ENCODE data around the gene PRDX5. TPM values are rescaled to one million over a fixed set of nuclear protein-coding genes. Genes with fewer than 3 reads are reported as not detected.
A peak's percentile ranks its signal among the peaks of the same experiment; 100 is the strongest.
"Not testable (repeated sequence)": the region's sequence is repeated elsewhere in the genome, so short reads cannot be mapped to it uniquely, and the experiment has no call there.

Gene PRDX5
- total RNA-seq, 4 donors from 2014 or later = 97.1 to 156 (median 113) TPM

DNA sequence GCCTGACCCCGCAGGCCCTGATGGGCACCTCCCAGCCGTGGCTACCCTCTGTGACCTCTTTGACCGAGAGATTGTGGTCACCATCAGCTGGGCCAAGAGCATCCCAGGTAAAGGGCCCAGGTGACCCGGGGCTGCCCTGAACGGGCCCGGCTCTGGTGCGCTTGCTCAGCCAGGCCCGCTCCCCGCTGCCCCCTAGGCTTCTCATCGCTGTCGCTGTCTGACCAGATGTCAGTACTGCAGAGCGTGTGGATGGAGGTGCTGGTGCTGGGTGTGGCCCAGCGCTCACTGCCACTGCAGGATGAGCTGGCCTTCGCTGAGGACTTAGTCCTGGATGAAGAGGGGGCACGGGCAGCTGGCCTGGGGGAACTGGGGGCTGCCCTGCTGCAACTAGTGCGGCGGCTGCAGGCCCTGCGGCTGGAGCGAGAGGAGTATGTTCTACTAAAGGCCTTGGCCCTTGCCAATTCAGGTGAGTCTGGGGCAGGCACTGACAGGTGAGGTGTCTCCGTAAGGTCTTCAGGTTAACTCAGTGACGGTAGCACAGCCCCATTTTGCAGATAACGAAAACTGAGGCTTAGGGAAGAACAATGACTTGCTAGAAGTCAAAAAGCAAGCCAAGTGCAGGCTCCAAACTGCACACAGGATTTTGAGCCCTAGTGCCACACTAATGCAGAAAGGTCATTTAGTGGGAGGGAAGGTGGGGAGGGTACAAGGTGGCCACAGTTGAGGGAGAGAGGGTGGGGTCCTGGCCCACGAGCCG lies 2.9 kb upstream of the PRDX5 start:
- no peak for TF ChIP-seq POLR2A (IDR thresholded peaks at IDR 0.05)
- TF ChIP-seq, protein P1, sequence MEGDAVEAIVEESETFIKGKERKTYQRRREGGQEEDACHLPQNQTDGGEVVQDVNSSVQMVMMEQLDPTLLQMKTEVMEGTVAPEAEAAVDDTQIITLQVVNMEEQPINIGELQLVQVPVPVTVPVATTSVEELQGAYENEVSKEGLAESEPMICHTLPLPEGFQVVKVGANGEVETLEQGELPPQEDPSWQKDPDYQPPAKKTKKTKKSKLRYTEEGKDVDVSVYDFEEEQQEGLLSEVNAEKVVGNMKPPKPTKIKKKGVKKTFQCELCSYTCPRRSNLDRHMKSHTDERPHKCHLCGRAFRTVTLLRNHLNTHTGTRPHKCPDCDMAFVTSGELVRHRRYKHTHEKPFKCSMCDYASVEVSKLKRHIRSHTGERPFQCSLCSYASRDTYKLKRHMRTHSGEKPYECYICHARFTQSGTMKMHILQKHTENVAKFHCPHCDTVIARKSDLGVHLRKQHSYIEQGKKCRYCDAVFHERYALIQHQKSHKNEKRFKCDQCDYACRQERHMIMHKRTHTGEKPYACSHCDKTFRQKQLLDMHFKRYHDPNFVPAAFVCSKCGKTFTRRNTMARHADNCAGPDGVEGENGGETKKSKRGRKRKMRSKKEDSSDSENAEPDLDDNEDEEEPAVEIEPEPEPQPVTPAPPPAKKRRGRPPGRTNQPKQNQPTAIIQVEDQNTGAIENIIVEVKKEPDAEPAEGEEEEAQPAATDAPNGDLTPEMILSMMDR (IDR thresholded peaks at IDR 0.05) = no peak
- no peak for DNase-seq
- Histone ChIP-seq H3K4me1 (no peaks in the 10 kb centered on the region), H3K4me3 (no peak overlapping the region), H3K36me3 (no peaks in the 10 kb centered on the region), H3K9me3 (no peaks in the 10 kb centered on the region), H3K27me3 (no peaks in the 10 kb centered on the region), H3K27ac (no peak overlapping the region)
- intact Hi-C loops (cut with DNase I; ENCODE audit: low total_unique reads) = no loop called here

- DNase-seq; H3K36me3 ChIP-seq; H3K9me3 ChIP-seq; H3K27me3 ChIP-seq; intact Hi-C loops (cut with DNase I; ENCODE audit: low total_unique reads); H3K4me1 ChIP-seq; H3K4me3 ChIP-seq: not testable (repeated sequence)
- H3K27ac ChIP-seq = peak overlapping the region in 1 of 2 donors; percentile 97
Observed at GRCh38 chr11:64315667-64316526, 2.0 kb upstream of the PRDX5 start.

DNA sequence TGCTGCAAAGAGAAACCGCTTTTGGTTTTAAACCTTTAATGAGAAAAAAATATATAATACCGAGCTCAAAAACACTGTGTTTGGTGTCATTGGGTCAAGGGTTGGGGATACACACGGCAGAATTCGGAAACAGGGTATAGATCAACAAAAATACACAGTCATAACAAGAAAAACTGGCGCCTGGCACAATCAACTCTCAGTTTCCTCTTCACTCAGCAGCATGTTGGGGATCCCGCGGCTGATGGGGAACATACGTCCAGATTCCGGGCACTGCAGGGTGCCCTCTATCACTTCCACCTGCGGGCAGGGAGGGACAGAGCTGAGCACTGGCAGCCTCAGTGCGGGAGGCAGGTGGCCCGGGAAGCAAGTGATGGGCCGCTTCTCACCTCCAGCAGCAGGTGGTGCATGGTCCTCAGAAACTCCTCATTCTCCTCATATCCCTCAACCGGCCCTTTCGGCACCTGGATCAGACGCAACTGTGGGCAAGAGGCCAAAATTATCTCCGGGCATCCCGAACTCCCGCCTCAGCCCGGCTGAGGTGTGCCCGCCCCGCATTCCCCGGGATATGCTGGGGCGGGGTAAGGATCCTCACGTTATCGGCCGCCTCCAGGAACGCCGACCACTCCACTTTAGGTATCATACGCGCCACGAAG lies 1.1 kb upstream of the PRDX5 start:
- peak overlapping the region; percentile 74 to 75 for H3K4me3 ChIP-seq
- no peaks in the 10 kb centered on the region for H3K4me1 ChIP-seq
- no peaks in the 10 kb centered on the region for H3K36me3 ChIP-seq
- no peaks in the 10 kb centered on the region for H3K27me3 ChIP-seq
- intact Hi-C loops (cut with DNase I; ENCODE audit: low total_unique reads) = no loop called here
- no peaks in the 10 kb centered on the region for H3K9me3 ChIP-seq
- H3K27ac ChIP-seq = peak overlapping the region; percentile 97 to 98
- DNase-seq = peak in 1 of 2 donors; percentile 60
- TF ChIP-seq, protein P1 (IDR thresholded peaks at IDR 0.05) = peak in 1 of 4 experiments; percentile 3
- no peak for TF ChIP-seq POLR2A (IDR thresholded peaks at IDR 0.05)

- intact Hi-C loops (cut with DNase I; ENCODE audit: low total_unique reads) = no loop called here
- Histone ChIP-seq H3K36me3 (no peaks in the 10 kb centered on the region), H3K4me1 (no peaks in the 10 kb centered on the region), H3K27me3 (no peaks in the 10 kb centered on the region), H3K9me3 (no peaks in the 10 kb centered on the region), H3K27ac (peak within 1 kb of the TSS; percentile 97 to 98), H3K4me3 (peak within 1 kb of the TSS; percentile 74 to 75)
- peak; percentile 95 to 98 for DNase-seq
- TF ChIP-seq POLR2A (IDR thresholded peaks at IDR 0.05) = peak; percentile 70 to 85
- TF ChIP-seq, protein P1 (IDR thresholded peaks at IDR 0.05) = peak in 1 of 4 experiments; percentile 0
Observed at GRCh38 chr11:64317325-64317960, 478 bp upstream of the PRDX5 start, which contains the start of gene TRMT112. Gene TRMT112 (minus strand): TSS chr11:64317559. CDS start chr11:64317526, 33 bp downstream.

All from uterus (tissue), 4 donors.